ENCODE measurements around the gene POFUT2.

The POFUT2 gene

GRCh38 chr21:45264146-45264911, 23.4 kb downstream of the POFUT2 start:
- DNase-seq (ENCODE audit: low read depth, low spot score) = no peak

- DNase-seq (ENCODE audit: low read depth, low spot score) = no peak
Measured at GRCh38 chr21:45263534-45263933, 24.2 kb downstream of the POFUT2 start.

DNA sequence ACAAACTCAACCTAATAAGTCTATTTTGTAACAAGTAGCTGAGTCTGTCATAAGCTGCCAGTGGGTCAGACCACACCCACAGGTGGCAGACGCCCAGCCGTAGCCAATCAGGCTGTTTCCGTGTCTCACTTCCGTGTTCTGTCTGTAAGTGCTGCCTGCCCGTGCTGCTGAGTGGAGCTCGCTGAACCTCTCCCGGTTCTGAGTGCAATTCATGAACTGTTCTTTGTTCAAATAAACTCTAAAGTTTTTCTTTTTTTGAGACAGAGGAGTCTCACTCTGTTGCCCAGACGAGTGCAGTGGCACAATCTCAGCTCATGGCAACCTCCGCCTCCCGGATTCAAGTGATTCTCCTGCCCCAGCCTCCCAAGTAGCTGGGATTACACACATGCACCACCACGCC, 25.1 kb downstream of the POFUT2 start:
- DNase-seq (ENCODE audit: low read depth, low spot score) = no peak

DNA sequence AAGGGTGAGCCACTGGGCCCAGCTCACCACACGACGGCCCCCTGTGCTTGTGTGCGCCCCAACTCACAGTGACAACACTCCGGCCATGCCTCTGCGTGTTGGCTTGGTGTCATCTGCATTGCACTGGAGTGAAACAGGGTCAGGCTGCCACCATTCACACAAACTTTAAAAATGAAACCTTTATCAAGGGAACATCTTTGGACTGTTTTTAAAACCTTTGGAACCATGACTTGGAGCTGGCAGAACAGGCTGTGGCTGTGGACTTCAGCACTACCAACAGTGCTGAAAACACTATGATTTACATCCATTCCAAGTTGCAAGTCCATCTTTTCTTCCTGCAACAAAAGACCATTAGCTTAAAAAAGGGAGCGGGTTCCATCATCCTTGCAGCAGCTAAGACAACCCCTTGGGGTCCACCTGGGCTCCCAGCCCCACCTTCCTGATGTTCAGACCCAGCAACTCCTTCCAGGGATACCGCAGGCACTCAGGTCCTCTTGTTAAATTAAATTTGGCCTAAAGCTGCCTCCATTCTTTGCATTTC, 25.6 kb downstream of the POFUT2 start:
- DNase-seq (ENCODE audit: low read depth, low spot score) = no peak

GRCh38 chr21:45261093-45261492, 26.6 kb downstream of the POFUT2 start:
- no peak for DNase-seq (ENCODE audit: low read depth, low spot score)

DNA sequence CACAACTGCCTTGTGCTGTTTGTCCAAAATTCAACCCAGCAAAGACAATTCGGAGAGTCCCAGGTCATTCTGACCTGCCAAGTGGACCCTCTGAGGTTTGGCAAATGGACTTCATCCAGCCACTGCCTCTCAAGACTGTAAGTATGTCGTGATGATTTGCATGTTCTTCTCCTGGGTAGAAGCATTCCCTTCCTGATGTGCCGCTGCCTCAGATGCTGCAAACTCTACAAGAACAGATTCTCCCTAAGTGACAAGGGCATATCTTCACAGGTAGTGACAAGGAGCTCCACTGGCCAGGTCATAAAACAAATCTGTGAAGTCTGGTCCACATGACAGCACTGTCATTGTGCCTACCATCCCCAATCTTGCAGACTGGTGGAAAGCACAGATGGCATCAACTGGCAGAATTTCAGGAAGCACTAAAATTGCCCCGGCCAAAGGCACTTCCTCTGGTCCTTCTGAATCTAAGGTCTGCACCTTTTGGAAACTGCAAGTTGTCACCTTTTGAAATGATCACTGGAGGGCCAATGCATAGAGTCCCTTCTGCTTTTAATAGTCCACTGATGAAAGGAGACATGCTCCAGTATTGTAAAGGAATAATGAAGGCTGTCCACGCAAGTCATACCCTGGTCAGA, 27.4 kb downstream of the POFUT2 start:
- DNase-seq (ENCODE audit: low read depth, low spot score) = no peak

GRCh38 chr21:45259206-45259840, 28.4 kb downstream of the POFUT2 start:
- no peak for DNase-seq (ENCODE audit: low read depth, low spot score)

GRCh38 chr21:45258466-45258865, 29.2 kb downstream of the POFUT2 start:
- no peak for DNase-seq (ENCODE audit: low read depth, low spot score)

DNA sequence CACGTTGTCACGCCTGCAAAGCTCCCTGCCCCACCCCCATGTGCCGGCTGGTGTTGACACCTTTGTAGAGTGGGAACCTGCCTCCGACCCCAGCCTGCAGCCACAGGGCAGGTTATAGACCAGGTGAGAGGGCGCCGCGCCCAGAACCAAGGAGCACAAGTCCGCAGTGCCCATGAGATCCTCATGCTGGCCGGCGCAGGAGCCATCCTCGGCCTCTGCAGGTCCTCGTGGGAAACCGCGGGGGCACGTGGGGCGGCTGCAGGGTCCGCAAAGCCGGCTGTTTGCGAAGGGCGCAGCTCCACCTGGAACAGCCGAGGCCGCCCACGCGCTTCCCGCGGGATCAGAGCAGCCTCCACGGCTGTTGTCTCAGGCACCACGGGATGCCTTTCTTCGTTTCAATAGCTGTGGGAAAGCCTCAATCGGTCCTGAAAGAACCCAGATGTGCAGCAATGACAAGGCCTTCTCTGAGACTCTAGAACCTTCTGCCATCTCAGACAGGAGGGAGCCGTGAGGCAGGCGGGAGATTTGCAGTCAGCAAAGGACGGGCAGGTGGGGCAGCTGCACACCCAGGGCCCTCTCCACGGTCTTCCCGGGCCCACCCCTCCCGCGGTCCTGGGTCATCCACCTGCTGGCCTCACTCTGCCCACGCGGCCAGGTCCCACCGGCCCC, 29.9 kb downstream of the POFUT2 start:
- DNase-seq (ENCODE audit: low read depth, low spot score) = no peak

GRCh38 chr21:45256912-45257672, 30.6 kb downstream of the POFUT2 start:
- DNase-seq (ENCODE audit: low read depth, low spot score) = no peak

- DNase-seq (ENCODE audit: low read depth, low spot score) = no peak
Measured at GRCh38 chr21:45256021-45256911, 31.4 kb downstream of the POFUT2 start.

- DNase-seq (ENCODE audit: low read depth, low spot score) = no peak
Measured at GRCh38 chr21:45255381-45256020, 32.2 kb downstream of the POFUT2 start.

- no peak for DNase-seq (ENCODE audit: low read depth, low spot score)
Measured at GRCh38 chr21:45254460-45254930, 33.2 kb downstream of the POFUT2 start.

- DNase-seq (ENCODE audit: low read depth, low spot score) = no peak
Measured at GRCh38 chr21:45253633-45254459, 33.8 kb downstream of the POFUT2 start.

DNA sequence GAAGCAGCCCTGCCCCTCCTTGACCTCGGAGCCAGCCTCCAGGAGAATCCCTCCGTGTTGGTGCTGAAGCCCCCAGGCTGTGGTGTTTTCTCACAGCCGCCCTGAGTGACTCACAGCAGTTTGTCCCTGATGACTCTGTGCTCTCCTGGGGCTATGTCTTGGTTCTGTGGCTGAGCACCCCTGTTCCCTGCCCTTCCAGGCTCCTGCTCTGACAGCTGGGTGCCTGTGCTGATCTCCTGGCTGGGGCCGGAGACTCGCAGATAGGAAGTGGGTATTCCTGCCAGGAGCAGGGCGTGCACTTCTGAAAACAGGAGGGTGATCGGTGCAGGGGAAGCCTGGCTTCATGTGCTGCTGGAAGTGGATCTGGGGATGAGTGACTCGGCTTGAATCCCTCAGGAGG, 34.5 kb downstream of the POFUT2 start:
- no peak for DNase-seq (ENCODE audit: low read depth, low spot score)

DNA sequence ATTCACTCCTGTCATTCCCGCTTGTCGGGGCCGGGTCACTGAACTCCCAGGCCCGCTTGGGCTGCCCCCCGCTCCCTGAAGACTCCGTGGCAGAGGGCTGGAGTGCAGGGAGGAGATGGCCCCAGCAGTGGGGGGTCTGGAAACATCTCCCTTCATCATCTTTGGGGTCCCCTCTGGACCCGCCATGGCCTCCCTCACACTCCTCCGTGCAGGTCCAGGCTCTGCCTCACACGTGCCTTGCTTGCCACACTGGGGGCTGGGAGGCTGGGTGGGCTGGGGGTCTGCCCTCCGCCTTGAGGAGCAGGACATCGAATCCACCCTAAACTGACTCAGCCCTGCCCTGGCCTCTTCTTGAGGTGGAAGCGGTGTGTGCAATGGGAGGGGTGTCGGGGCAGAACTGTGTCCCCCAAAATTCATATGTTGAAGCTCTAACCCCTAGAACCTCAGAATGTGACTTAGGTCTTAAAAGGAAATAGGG, 35.2 kb downstream of the POFUT2 start:
- no peak for DNase-seq (ENCODE audit: low read depth, low spot score)

DNA sequence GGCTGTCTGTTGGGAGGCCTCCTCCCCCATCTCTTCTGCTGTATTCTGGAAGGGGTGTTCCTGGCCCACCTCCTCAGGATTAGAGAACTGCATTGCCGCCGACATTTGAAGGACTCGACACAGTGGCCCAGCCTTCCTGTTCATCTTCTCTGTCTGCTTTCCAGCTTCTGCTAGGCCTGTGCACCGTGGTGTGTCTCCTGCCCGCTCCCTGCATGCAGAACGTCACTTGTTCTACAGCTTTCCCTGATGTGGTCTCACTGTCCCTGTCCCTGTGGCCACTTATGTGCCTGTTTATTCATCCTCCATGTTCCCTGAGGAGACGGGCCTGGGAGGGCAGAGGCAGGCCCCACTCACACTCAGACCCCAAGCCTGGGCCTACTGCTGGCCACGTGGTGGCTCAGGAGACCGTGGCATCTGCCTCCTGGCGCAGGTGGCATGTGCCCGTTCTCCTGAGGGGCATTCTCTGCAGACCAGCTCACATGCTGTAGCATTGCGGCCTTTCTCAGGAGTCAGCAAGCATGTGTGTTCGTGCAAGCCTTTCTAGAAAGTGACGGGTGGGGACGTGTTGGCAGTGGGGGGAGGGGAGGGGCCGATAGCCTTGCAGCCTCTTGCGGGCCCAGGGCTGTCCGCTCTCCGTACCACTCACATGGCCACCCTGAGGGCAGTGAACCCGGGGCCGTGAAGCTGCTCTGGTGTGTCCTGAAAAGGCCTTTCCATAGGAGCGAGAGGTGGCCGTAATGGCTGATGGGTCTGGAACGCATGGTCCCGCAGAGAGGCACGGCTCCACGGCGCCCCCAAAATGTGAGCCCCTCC, 35.9 kb downstream of the POFUT2 start:
- no peak for DNase-seq (ENCODE audit: low read depth, low spot score)

All from smooth muscle cell of the brain vasculature (primary cell).